22Rv1 (cell line): ENCODE measurements around the gene PRKCQ.

Experiments
- H3K27ac ChIP-seq: fragments of 450-650 bp; 2 replicates; pipeline ENCODE4 v1.5.1; 2017
- CTCF ChIP-seq: fragments of 450-650 bp; IDR thresholded peaks from 2 replicates; pipeline ENCODE4 v1.5.1; 2017; ENCODE audit warnings: mild to moderate bottlenecking
- ZFX ChIP-seq: fragments of 450-650 bp; IDR thresholded peaks from 2 replicates; pipeline ENCODE4 v1.6.1; 2017; ENCODE audit warnings: antibody characterized with exemption, borderline replicate concordance

PRKCQ gene

GRCh38 chr10:6402960-6403359 lies 177.1 kb downstream of the PRKCQ start:
- TF ChIP-seq CTCF (no peak), ZFX (no peak)
- H3K27ac ChIP-seq: no peak overlapping the region

DNA sequence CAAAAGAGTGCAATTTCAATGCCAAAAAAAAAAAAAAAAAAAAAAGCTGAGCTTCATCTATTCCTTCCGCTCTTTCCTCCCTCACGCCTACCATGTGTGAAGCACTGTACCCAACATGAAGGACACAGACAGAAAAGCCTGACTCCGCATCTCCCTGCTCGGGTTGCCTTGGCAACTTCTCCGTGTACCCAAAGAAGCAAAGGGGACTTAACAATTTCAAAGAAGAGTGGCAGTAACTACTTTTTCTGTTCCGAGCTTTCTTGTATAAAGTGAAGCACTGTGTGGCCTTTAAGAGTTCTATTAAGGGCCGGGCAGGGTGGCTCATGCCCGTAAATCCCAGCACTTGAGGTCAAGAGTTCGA lies 177.7 kb downstream of the PRKCQ start:
- no peak overlapping the region for H3K27ac ChIP-seq
- TF ChIP-seq CTCF (no peak), ZFX (no peak)

DNA sequence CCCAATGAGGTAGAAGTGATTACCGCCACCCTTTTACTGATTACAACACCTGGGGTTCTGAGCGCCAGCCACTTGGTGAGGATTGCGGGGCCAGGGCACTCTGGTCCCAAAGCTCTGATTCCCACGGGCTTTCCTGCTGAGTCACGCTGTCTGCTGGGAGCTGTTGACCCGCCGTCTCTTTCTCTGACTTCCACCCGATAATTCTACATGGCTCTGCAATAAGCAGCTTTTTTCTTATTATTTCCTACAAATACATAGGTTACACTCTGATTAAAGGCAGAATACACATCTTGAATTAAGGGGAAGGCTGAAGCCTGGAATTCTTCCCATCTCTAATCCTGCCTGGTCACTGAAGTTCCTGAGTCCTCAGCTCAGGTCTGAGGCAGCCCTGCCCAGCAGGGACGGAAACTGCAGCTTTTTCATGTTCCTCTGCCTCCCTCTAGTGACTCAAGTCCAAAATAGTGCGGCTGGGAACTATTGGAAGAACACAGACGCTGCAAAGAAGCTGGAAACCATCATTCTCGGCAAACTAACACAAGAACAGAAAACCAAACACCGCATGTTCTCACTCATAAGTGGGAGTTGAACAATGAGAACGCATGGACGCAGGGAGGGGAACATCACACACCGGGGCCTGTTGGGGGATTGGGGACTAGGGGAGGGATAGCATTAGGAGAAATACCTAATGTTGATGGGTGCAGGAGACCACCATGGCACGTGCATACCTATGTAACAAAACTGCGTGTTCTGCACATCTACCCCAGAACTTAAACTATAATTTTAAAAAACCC lies 178.3 kb downstream of the PRKCQ start:
- TF ChIP-seq CTCF (peak; percentile 79), ZFX (no peak)
- H3K27ac ChIP-seq: no peak overlapping the region

DNA sequence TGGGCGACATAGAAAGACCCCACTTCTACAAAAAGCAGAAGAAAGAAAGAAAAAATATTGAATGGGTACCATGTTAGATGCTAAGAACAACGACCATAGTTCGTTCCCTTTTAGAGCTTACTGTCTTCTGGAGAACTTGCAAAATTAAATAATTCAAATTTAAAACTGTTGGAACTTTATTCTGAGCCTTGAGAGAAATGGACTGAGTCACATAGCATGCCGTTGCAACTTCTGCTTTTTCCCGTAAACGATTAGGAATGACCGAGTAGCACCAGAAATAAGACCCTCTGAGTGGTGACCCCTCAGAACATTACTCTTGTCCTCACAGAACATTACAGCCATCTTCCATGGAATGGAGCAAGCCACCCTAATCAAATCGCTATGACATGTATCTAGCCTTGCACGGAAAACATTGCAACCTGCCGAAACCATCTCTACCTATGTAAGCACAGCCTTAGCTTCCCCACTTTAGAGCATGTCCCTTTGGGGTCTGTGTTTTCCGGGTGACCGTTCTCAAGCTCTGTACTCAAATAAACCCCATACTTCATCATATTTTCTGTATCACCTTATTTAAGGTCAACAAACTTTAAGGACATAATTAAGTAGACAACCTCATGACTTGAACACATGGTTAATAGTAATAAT lies 179.1 kb downstream of the PRKCQ start:
- H3K27ac ChIP-seq: no peak overlapping the region
- no peak for TF ChIP-seq CTCF
- no peak for TF ChIP-seq ZFX

GRCh38 chr10:6400331-6400730 lies 179.7 kb downstream of the PRKCQ start:
- H3K27ac ChIP-seq: no peak overlapping the region
- TF ChIP-seq CTCF: no peak
- TF ChIP-seq ZFX: no peak

GRCh38 chr10:6399879-6400278 lies 180.2 kb downstream of the PRKCQ start:
- H3K27ac ChIP-seq: no peak overlapping the region
- no peak for TF ChIP-seq ZFX
- no peak for TF ChIP-seq CTCF

DNA sequence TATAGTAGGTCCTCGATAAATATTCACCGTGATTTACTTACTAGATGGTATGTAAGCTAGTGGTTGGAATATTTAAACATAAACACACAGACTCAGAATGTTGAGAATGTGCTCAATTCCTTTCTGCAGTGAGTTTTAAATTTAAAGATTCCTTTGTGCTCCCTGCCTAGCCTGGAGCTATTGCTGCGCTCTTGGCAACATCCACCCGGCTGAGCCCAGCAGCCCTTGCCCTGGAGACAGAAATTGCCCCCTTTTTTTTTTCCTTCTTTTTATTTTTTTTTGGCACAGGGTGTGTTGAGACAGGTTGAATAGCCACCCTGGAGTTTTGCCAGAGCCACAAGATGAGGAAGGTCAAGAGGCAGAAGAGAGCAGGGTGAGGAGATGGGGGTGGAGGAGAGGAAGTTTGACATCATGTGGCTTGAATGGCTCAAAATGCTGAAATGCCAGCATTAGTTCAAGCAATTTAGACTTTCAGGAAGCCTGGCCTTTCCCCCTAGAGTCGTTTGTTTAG lies 180.8 kb downstream of the PRKCQ start:
- no peak overlapping the region for H3K27ac ChIP-seq
- TF ChIP-seq CTCF: no peak
- no peak for TF ChIP-seq ZFX
